SJCRH30 (cell line): ENCODE results near the gene ABHD14A. TPM values are rescaled to one million over a fixed set of nuclear protein-coding genes. Genes with fewer than 3 reads are reported as not detected.
A peak's percentile ranks its signal among the peaks of the same experiment; 100 is the strongest.
"Not testable (repeated sequence)": the region's sequence is repeated elsewhere in the genome, so short reads cannot be mapped to it uniquely, and the experiment has no call there.

ENCODE experiments used
- DNase-seq, 2 experiments: peaks; one replicate each; pipeline ENCODE4 v3.0.0-alpha.2; 2015 to 2020
- H3K27ac ChIP-seq: fragments of 250-450 bp; sonication (Bioruptor Pico); 2 replicates; pipeline ENCODE4 v1.5.1; 2020; ENCODE audit warnings: mild to moderate bottlenecking, moderate library complexity
- H3K27me3 ChIP-seq: fragments of 250-450 bp; sonication (Bioruptor Pico); 2 replicates; pipeline ENCODE4 v1.5.1; 2020; ENCODE audit warnings: mild to moderate bottlenecking, moderate library complexity
- H3K36me3 ChIP-seq: fragments of 250-450 bp; sonication (Bioruptor Pico); 2 replicates; pipeline ENCODE4 v1.5.1; 2020; ENCODE audit warnings: mild to moderate bottlenecking, moderate library complexity
- H3K4me1 ChIP-seq: fragments of 250-450 bp; sonication (Bioruptor Pico); 2 replicates; pipeline ENCODE4 v1.5.1; 2020; ENCODE audit warnings: mild to moderate bottlenecking, moderate library complexity
- H3K4me3 ChIP-seq: fragments of 250-450 bp; sonication (Bioruptor Pico); 2 replicates; pipeline ENCODE4 v1.5.1; 2020; ENCODE audit warnings: mild to moderate bottlenecking, moderate library complexity
- H3K9me3 ChIP-seq: fragments of 250-450 bp; sonication (Bioruptor Pico); replicated peaks from 2 replicates; pipeline ENCODE4 v1.5.1; 2020; ENCODE audit warnings: mild to moderate bottlenecking, moderate library complexity
- total RNA-seq: library from RNA; depleted of rRNA; stranded (reverse); fragments of >200 nt; shearing (Covaris generic); gene quantifications from 2 replicates; pipeline ENCODE4 v1.2.3, GENCODE V29; 2014; rRNA removed

ABHD14A gene
- 9.6 and 10.8 TPM in 2 replicates for total RNA-seq

GRCh38 chr3:51974963-51975851 lies at the start of gene ABHD14A:
ABHD14A (plus strand) TSS chr3:51975064; CDS start chr3:51975136, 72 bp downstream.
- H3K27ac ChIP-seq = peak within 1 kb of the TSS; percentile 70
- DNase-seq = peak; percentile 61 to 78

GRCh38 chr3:51927061-51927977 lies 47.5 kb upstream of the ABHD14A start:
- peaks cover 3% of the 10 kb centered on the region; the same call in 1 of the 2 replicates for H3K36me3 ChIP-seq
- DNase-seq = no peak

More at GRCh38 chr3:51974963-51975851, at the start of gene ABHD14A:
- Histone ChIP-seq H3K4me1 (peaks cover 10% of the 10 kb centered on the region; the same call in 1 of the 2 replicates), H3K27me3 (no peaks in the 10 kb centered on the region), H3K4me3 (peak within 1 kb of the TSS; percentile 80), H3K9me3 (no peaks in the 10 kb centered on the region), H3K36me3 (no peaks in the 10 kb centered on the region)

DNA sequence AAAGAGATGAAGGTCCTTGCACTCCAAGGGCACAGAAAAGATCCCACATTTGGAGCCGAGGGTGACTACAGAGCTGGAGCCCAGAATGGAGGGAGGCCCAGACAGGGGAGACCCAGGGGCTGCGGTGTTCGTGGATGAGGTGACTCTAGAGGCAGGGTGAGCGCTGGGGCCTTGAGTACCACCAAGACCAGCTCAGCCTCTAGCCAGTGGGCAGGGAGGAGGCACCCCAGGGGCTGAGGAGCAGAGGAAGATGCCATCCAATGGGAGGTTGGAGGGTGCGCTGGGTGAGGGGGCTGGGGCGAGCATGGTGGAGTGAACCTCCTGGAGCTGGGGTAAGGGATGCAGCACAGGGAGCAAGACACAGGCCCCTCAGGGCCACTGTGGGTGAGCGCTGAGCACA lies 46.4 kb upstream of the ABHD14A start:
- no peaks in the 10 kb centered on the region for H3K9me3 ChIP-seq
- DNase-seq = no peak
- H3K4me3 ChIP-seq = no peak overlapping the region
- peaks cover 11% of the 10 kb centered on the region; the same call in 1 of the 2 replicates for H3K36me3 ChIP-seq
- no peaks in the 10 kb centered on the region for H3K27me3 ChIP-seq
- H3K4me1 ChIP-seq = no peaks in the 10 kb centered on the region
- H3K27ac ChIP-seq = no peak overlapping the region

More at GRCh38 chr3:51927061-51927977, 47.5 kb upstream of the ABHD14A start:
- no peak overlapping the region for H3K4me3 ChIP-seq
- H3K27me3 ChIP-seq = no peaks in the 10 kb centered on the region
- no peak overlapping the region for H3K27ac ChIP-seq
- no peaks in the 10 kb centered on the region for H3K9me3 ChIP-seq
- H3K4me1 ChIP-seq = no peaks in the 10 kb centered on the region

- DNase-seq, H3K4me1 ChIP-seq, H3K27me3 ChIP-seq, H3K4me3 ChIP-seq, H3K9me3 ChIP-seq, H3K27ac ChIP-seq: not testable (repeated sequence)
- H3K36me3 ChIP-seq = peaks cover 14% of the 10 kb centered on the region; the same call in 1 of the 2 replicates
These were observed 45.9 kb upstream of the ABHD14A start for GRCh38 chr3:51928981-51929380.

DNA sequence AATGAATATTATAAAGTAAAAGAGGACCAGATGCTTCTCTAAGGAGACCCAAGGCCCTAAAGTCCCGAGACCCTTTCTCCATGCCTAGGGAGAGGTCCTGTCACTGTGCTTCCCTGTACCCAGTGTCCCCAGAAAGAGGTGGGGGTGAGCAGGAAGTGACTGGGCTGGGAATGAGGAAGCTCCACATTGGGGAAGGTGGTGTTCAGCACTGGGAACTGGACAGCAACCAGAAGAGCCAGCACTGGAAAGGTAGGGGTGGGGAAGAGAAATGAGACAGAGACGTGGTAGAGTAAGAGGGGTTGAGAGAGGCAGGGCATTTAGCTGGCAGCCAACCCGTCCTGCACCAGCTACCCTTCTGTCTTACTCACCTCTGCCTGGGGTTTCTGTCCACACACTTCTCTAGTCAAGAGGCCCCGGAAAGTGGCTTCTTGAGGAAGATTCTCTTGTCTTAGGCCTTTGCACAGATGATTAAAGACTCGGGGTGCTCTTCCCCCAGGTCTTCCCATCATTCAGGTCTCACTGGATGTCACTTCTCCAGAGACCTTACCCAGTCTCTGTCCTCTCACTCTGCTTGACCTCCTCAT lies 45.4 kb upstream of the ABHD14A start:
- H3K9me3 ChIP-seq = no peaks in the 10 kb centered on the region
- H3K36me3 ChIP-seq = peaks cover 18% of the 10 kb centered on the region; the same call in 1 of the 2 replicates
- H3K4me3 ChIP-seq = no peak overlapping the region
- no peak overlapping the region for H3K27ac ChIP-seq
- peak in 1 of 2 experiments; percentile 53 for DNase-seq
- H3K27me3 ChIP-seq = no peaks in the 10 kb centered on the region
- H3K4me1 ChIP-seq = no peaks in the 10 kb centered on the region

- Histone ChIP-seq H3K9me3 (no peaks in the 10 kb centered on the region), H3K27ac (no peak overlapping the region), H3K36me3 (peaks cover 24% of the 10 kb centered on the region; the same call in 1 of the 2 replicates), H3K4me1 (no peaks in the 10 kb centered on the region), H3K4me3 (no peak overlapping the region), H3K27me3 (no peaks in the 10 kb centered on the region)
- no peak for DNase-seq
These were observed 44.4 kb upstream of the ABHD14A start for GRCh38 chr3:51930439-51930838.

DNA sequence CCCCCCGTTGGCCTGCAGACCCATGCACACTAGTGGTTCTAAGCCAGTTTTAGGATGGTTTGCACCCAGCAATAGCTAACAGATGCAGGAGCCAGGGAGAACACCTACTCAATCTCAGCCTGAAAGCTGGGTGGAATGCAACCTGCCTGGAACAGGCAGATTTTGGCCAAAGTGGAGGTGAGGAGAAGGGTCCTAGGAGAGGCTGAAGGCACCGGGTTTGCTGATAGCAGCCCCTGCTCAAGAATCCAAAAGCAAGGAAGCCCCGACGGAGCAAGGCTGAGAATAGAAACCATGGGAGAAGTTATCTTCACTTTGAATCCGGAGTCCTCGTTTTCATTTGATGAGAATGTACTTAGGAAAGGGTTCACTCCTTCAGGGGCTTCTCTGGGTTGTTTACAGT lies 43.1 kb upstream of the ABHD14A start:
- peaks cover 36% of the 10 kb centered on the region for H3K36me3 ChIP-seq
- no peak overlapping the region for H3K4me3 ChIP-seq
- H3K27me3 ChIP-seq = no peaks in the 10 kb centered on the region
- H3K4me1 ChIP-seq = no peaks in the 10 kb centered on the region
- H3K9me3 ChIP-seq = no peaks in the 10 kb centered on the region
- no peak overlapping the region for H3K27ac ChIP-seq
- no peak for DNase-seq

GRCh38 chr3:51932471-51933370 lies 42.1 kb upstream of the ABHD14A start:
- no peaks in the 10 kb centered on the region for H3K4me1 ChIP-seq
- DNase-seq = no peak
- peaks cover 40% of the 10 kb centered on the region for H3K36me3 ChIP-seq
- H3K27ac ChIP-seq = no peak overlapping the region
- H3K4me3 ChIP-seq = no peak overlapping the region
- no peaks in the 10 kb centered on the region for H3K9me3 ChIP-seq
- no peaks in the 10 kb centered on the region for H3K27me3 ChIP-seq

- H3K27ac ChIP-seq = no peak overlapping the region
- peaks cover 40% of the 10 kb centered on the region for H3K36me3 ChIP-seq
- no peak overlapping the region for H3K4me3 ChIP-seq
- DNase-seq = no peak
- no peaks in the 10 kb centered on the region for H3K9me3 ChIP-seq
- no peaks in the 10 kb centered on the region for H3K27me3 ChIP-seq
- no peaks in the 10 kb centered on the region for H3K4me1 ChIP-seq
These were observed 41.3 kb upstream of the ABHD14A start for GRCh38 chr3:51933471-51934138.

DNA sequence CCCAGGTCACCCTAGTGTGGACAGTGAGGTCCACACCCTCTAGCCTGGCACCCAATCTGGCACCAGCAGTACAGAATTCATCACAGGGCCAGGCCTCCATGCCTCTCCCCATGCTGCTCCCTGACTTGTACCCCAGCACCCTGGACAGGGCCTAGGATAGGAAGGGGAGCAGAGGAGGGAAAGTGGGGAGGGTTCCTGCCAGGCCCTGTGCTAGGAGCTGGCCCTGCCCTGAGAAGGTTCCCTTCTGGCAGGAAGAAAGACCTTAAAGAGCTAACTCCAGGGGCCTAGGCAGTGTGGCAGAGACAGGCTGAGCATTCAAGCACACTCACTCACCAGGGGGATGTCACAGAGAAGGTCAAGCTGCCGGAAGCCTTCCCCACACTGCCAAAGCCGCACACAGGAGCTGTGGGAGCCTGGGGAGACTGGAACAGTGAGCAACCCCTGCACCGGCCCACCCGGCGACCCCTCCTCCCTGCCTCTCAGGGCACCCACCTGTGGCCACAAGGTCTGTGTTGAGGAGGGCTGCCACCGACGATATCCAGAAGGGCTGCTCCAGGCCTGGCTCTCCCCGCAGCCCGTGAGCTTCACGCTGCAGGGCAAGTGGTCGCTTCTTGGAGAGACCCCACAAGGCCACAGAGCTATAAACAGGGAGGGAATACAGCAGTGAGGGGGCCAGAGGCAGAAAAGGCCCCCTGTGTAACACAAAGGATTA lies 40.6 kb upstream of the ABHD14A start:
- no peaks in the 10 kb centered on the region for H3K4me1 ChIP-seq
- H3K27me3 ChIP-seq = no peaks in the 10 kb centered on the region
- peaks cover 40% of the 10 kb centered on the region for H3K36me3 ChIP-seq
- no peak for DNase-seq
- no peak overlapping the region for H3K27ac ChIP-seq
- H3K4me3 ChIP-seq = no peak overlapping the region
- H3K9me3 ChIP-seq = no peaks in the 10 kb centered on the region

- DNase-seq = no peak
- Histone ChIP-seq H3K4me3 (no peak overlapping the region), H3K27ac (no peak overlapping the region), H3K4me1 (no peaks in the 10 kb centered on the region), H3K27me3 (no peaks in the 10 kb centered on the region), H3K36me3 (peaks cover 40% of the 10 kb centered on the region), H3K9me3 (no peaks in the 10 kb centered on the region)
These were observed 39.6 kb upstream of the ABHD14A start for GRCh38 chr3:51934991-51935885.
